HEK293 (cell line): ENCODE results near the gene PLA2G4C.

Experiments
- CTCF ChIA-PET: fragments of 350-600 bp; formaldehyde crosslinking; extraction: SDS; loops from one replicate; lab custom pipeline; 2021; ENCODE audit warnings: antibody characterized with exemption; lab: Yijun Ruan, JAX
- POLR2A ChIA-PET: fragments of 300-600 bp; formaldehyde crosslinking; extraction: SDS; loops from one replicate; lab custom pipeline; 2020; ENCODE audit warnings: antibody characterized with exemption, inconsistent platforms; lab: Yijun Ruan, JAX
- H3K27ac ChIP-seq: fragments of 200-500 bp; sonication (Bioruptor generic); 2 replicates; pipeline ENCODE4 v1.5.1; 2014; ENCODE audit warnings: low read depth, low read length, control low read depth, inconsistent platforms; ENCODE audit errors: extremely low read depth
- H3K36me3 ChIP-seq, 2 experiments: fragments of 200-500 bp in 1 of 2; sonication (Bioruptor generic) in 1 of 2; 1 replicate in 1 of 2; 2 replicates in 1 of 2; pipeline ENCODE4 v1.5.1; 2014 to 2017; ENCODE audit warnings: inconsistent platforms in 2 of 2, low read length in 2 of 2; ENCODE audit not compliant: control insufficient read depth in 2 of 2, insufficient read depth in 1 of 2
- H3K4me1 ChIP-seq: fragments of 200-500 bp; sonication (Bioruptor generic); 2 replicates; pipeline ENCODE4 v1.5.1; 2014; ENCODE audit warnings: mild to moderate bottlenecking, low read length, inconsistent platforms; ENCODE audit not compliant: control insufficient read depth, insufficient read depth
- H3K4me3 ChIP-seq: 2 replicates; pipeline ENCODE4 v1.5.1; 2011; ENCODE audit warnings: low read depth, mild to moderate bottlenecking, control low read depth, low read length, moderate library complexity
- H3K9me3 ChIP-seq: fragments of 200-500 bp; sonication (Bioruptor generic); 2 replicates; pipeline ENCODE4 v1.5.1; 2014; ENCODE audit warnings: low read depth, low read length, inconsistent platforms; ENCODE audit not compliant: control insufficient read depth, insufficient read depth
- AEBP2 ChIP-seq: fragments of 450-650 bp; formaldehyde crosslinking; IDR thresholded peaks from 2 replicates; pipeline ENCODE4 v1.5.1; 2016; ENCODE audit warnings: missing biosample characterization, missing genetic modification characterization, borderline replicate concordance
- KLF1 ChIP-seq: fragments of 450-650 bp; formaldehyde crosslinking; IDR thresholded peaks from 2 replicates; pipeline ENCODE4 v1.5.1; 2016; ENCODE audit warnings: missing biosample characterization, missing genetic modification characterization
- OSR2 ChIP-seq: fragments of 450-650 bp; formaldehyde crosslinking; IDR thresholded peaks from 2 replicates; pipeline ENCODE4 v1.5.1; 2016; ENCODE audit warnings: missing biosample characterization, missing genetic modification characterization
- SALL2 ChIP-seq: fragments of 450-650 bp; formaldehyde crosslinking; IDR thresholded peaks from 2 replicates; pipeline ENCODE4 v1.5.0; 2017; ENCODE audit warnings: missing biosample characterization, mild to moderate bottlenecking, missing genetic modification characterization, borderline replicate concordance
- SETDB1 ChIP-seq: IDR thresholded peaks from one replicate; pipeline ENCODE4 v1.6.1; 2017; ENCODE audit warnings: mild to moderate bottlenecking, low read length, moderate library complexity, mixed read lengths; ENCODE audit not compliant: insufficient read length
- SP3 ChIP-seq: fragments of 450-650 bp; formaldehyde crosslinking; IDR thresholded peaks from 2 replicates; pipeline ENCODE4 v1.5.1; 2016; ENCODE audit warnings: missing biosample characterization, missing genetic modification characterization
- TRIM28 ChIP-seq: IDR thresholded peaks from 2 replicates; pipeline ENCODE4 v1.6.1; 2011; ENCODE audit warnings: low read length, control low read depth, borderline replicate concordance
- ZBTB49 ChIP-seq: fragments of 450-650 bp; formaldehyde crosslinking; IDR thresholded peaks from 2 replicates; pipeline ENCODE4 v1.5.1; 2016; ENCODE audit warnings: missing biosample characterization, missing genetic modification characterization, low read depth
- ZBTB6 ChIP-seq: fragments of 450-650 bp; formaldehyde crosslinking; IDR thresholded peaks from 2 replicates; pipeline ENCODE4 v1.5.1; 2017; ENCODE audit warnings: missing biosample characterization, missing genetic modification characterization
- ZNF184 ChIP-seq: fragments of 450-650 bp; IDR thresholded peaks from 2 replicates; pipeline ENCODE4 v1.5.1; 2018; ENCODE audit warnings: missing biosample characterization, mild to moderate bottlenecking, missing genetic modification characterization
- ZNF23 ChIP-seq: fragments of 450-650 bp; formaldehyde crosslinking; IDR thresholded peaks from 2 replicates; pipeline ENCODE4 v1.5.1; 2016; ENCODE audit warnings: missing biosample characterization, missing genetic modification characterization, borderline replicate concordance
- ZNF280D ChIP-seq: fragments of 450-650 bp; formaldehyde crosslinking; IDR thresholded peaks from 2 replicates; pipeline ENCODE4 v1.5.1; 2016; ENCODE audit warnings: missing biosample characterization, missing genetic modification characterization
- ZNF391 ChIP-seq: fragments of 450-650 bp; formaldehyde crosslinking; IDR thresholded peaks from 2 replicates; pipeline ENCODE4 v1.5.1; 2016; ENCODE audit warnings: low read depth, missing biosample characterization, missing genetic modification characterization, borderline replicate concordance
- ZNF394 ChIP-seq: fragments of 450-650 bp; formaldehyde crosslinking; IDR thresholded peaks from 2 replicates; pipeline ENCODE4 v1.5.1; 2016; ENCODE audit warnings: missing biosample characterization, missing genetic modification characterization, mild to moderate bottlenecking, moderate library complexity, borderline replicate concordance
- ZNF692 ChIP-seq: fragments of 450-650 bp; formaldehyde crosslinking; IDR thresholded peaks from 2 replicates; pipeline ENCODE4 v1.5.1; 2016; ENCODE audit warnings: missing biosample characterization, missing genetic modification characterization
- ZNF701 ChIP-seq: fragments of 450-650 bp; formaldehyde crosslinking; IDR thresholded peaks from 2 replicates; pipeline ENCODE4 v1.5.1; 2016; ENCODE audit warnings: missing biosample characterization, missing genetic modification characterization
- ZNF768 ChIP-seq: fragments of 450-650 bp; formaldehyde crosslinking; IDR thresholded peaks from 2 replicates; pipeline ENCODE4 v1.5.1; 2018; ENCODE audit warnings: missing biosample characterization, mild to moderate bottlenecking, missing genetic modification characterization
- ZNF777 ChIP-seq: fragments of 450-650 bp; formaldehyde crosslinking; IDR thresholded peaks from 2 replicates; pipeline ENCODE4 v1.5.1; 2017; ENCODE audit warnings: missing biosample characterization, missing genetic modification characterization, borderline replicate concordance
- ZNF785 ChIP-seq: fragments of 450-650 bp; formaldehyde crosslinking; IDR thresholded peaks from 2 replicates; pipeline ENCODE4 v1.5.1; 2016; ENCODE audit warnings: missing biosample characterization, missing genetic modification characterization

Gene PLA2G4C

GRCh38 chr19:48044561-48044960 lies 66.1 kb downstream of the PLA2G4C start (continued):
- no peak for TF ChIP-seq ZNF692
- no peak for TF ChIP-seq ZNF394 (tag by site-specific recombination)
- TF ChIP-seq ZNF777 = no peak
- TF ChIP-seq SALL2 (tag by site-specific recombination) = no peak
- TF ChIP-seq ZNF23 (tag by site-specific recombination) = no peak

- POLR2A ChIA-PET = no interaction called here
- no peaks in the 10 kb centered on the region for H3K9me3 ChIP-seq
- TF ChIP-seq SP3 (tag by site-specific recombination) (peak; percentile 49; the same call in 1 of the 2 replicates), KLF1 (tag by site-specific recombination) (peak; percentile 52), ZBTB6 (no peak)
- TF ChIP-seq, all 188 proteins: peak for 2
- Histone ChIP-seq H3K4me1 (no peaks in the 10 kb centered on the region), H3K27ac (no peak within 1 kb of the TSS), H3K4me3 (no peak within 1 kb of the TSS), H3K36me3 (no peaks in the 10 kb centered on the region)
- CTCF ChIA-PET = interaction anchor here (0.7 to 1.2 kb wide), 2 partner anchors 180 to 249 kb away, joined by 3 read pairs; no protein-coding TSS in a partner anchor
Observed at GRCh38 chr19:48043675-48044258, 66.8 kb downstream of the PLA2G4C start, which contains the start of gene CABP5. CABP5 (minus strand) TSS chr19:48044079; CDS start chr19:48043922, 157 bp downstream.

- ChIA-PET CTCF (interaction anchor here (1.5 kb wide), 1 partner anchor 79 kb away, joined by 7 read pairs; no protein-coding TSS in a partner anchor), POLR2A (no interaction called here)
- no peak overlapping the region for H3K27ac ChIP-seq
Observed at GRCh38 chr19:48041877-48042580, 68.6 kb downstream of the PLA2G4C start.

GRCh38 chr19:48036765-48037164 lies 73.9 kb downstream of the PLA2G4C start:
- H3K9me3 ChIP-seq = no peaks in the 10 kb centered on the region
- ChIA-PET CTCF (interaction anchor here (1.2 kb wide), 1 partner anchor 36 kb away, joined by 3 read pairs; no protein-coding TSS in a partner anchor), POLR2A (interaction anchor here (0.6 kb wide), 1 partner anchor 74 kb away, joined by 8 read pairs; no protein-coding TSS in a partner anchor)
- no peak overlapping the region for H3K4me3 ChIP-seq
- H3K27ac ChIP-seq = no peak overlapping the region
- no peaks in the 10 kb centered on the region for H3K36me3 ChIP-seq
- no peaks in the 10 kb centered on the region for H3K4me1 ChIP-seq
- no peak for TF ChIP-seq ZBTB49 (tag by site-specific recombination)
- TF ChIP-seq ZNF280D (tag by site-specific recombination) = 0 out of 2 replicates have a peak, but pooled peaks have one; percentile 56
- no peak for TF ChIP-seq OSR2 (tag by site-specific recombination)
- TF ChIP-seq TRIM28 = peak; percentile 59; the same call in 1 of the 2 replicates
- no peak for TF ChIP-seq ZNF785
- TF ChIP-seq ZNF184 = peak; percentile 100
- TF ChIP-seq SETDB1 = peak; percentile 56
- TF ChIP-seq ZNF701 = no peak
- TF ChIP-seq AEBP2 (tag by site-specific recombination) = no peak

More at GRCh38 chr19:48041877-48042580, 68.6 kb downstream of the PLA2G4C start:
- Histone ChIP-seq H3K4me1 (no peaks in the 10 kb centered on the region), H3K36me3 (no peaks in the 10 kb centered on the region), H3K4me3 (no peak overlapping the region), H3K9me3 (no peaks in the 10 kb centered on the region)
- TF ChIP-seq ZNF768 (tag by site-specific recombination) (0 out of 2 replicates have a peak, but pooled peaks have one; percentile 38), ZNF391 (tag by site-specific recombination) (no peak)
